Tibial artery (tissue), 4 donors: ENCODE measurements around the gene EVC2.

Experiments used
- DNase-seq, 2 donors: peaks; one replicate each; pipeline ENCODE4 v3.0.0-alpha.2; 2019
- H3K27ac ChIP-seq, 2 donors: fragments of 200-600 bp; sonication (generic) in 1 of 2; 1 replicate in 1 of 2; 2 replicates in 1 of 2; pipeline ENCODE4 v1.5.1; 2018 to 2019; ENCODE audit warnings: mild to moderate bottlenecking in 1 of 2
- H3K27me3 ChIP-seq, 2 donors: fragments of 200-600 bp; sonication (generic) in 1 of 2; one replicate each; pipeline versions ENCODE4 v1.5.1 to v1.6.0; 2016 to 2019
- H3K36me3 ChIP-seq, 3 donors: fragments of 200-600 bp; sonication (generic) in 2 of 3; one replicate each; pipeline ENCODE4 v1.5.1; 2016 to 2019; ENCODE audit warnings: mild to moderate bottlenecking in 2 of 3
- H3K4me1 ChIP-seq, 4 donors: fragments of 200-600 bp; sonication (generic) in 2 of 4; 1 replicate in 3 of 4; 2 replicates in 1 of 4; pipeline ENCODE4 v1.5.1; 2016 to 2019
- H3K4me3 ChIP-seq, 2 donors: fragments of 200-600 bp; sonication (generic) in 1 of 2; 1 replicate in 1 of 2; 2 replicates in 1 of 2; pipeline ENCODE4 v1.5.1; 2018 to 2019; ENCODE audit warnings: mild to moderate bottlenecking in 2 of 2
- H3K9me3 ChIP-seq, 3 donors: fragments of 200-600 bp; sonication (generic) in 1 of 3; one replicate each; pipeline ENCODE4 v1.5.1; 2016 to 2019
- CTCF ChIP-seq, 2 experiments: fragments of 200-600 bp in 1 of 2; fragments of 450-650 bp in 1 of 2; IDR thresholded peaks; one replicate each; pipeline ENCODE4 v1.5.1; 2017 to 2019; ENCODE audit warnings: antibody characterized with exemption in 2 of 2, mild to moderate bottlenecking in 1 of 2, moderate library complexity in 1 of 2
- intact Hi-C: fragments of 100-400 bp; cut with DNase I; formaldehyde crosslinking; loops from one replicate; pipeline ENCODE4 v1.15.0; 2023; ENCODE audit warnings: low total_unique reads

The EVC2 gene

GRCh38 chr4:5638316-5638715, 70.0 kb downstream of the EVC2 start:
- Histone ChIP-seq H3K27ac (no peak overlapping the region), H3K27me3 (no peaks in the 10 kb centered on the region), H3K9me3 (no peaks in the 10 kb centered on the region), H3K36me3 (peaks cover 16 to 64% (median 33%) of the 10 kb centered on the region in 3 donors), H3K4me1 (no peaks in the 10 kb centered on the region), H3K4me3 (no peak overlapping the region)
- no peak for TF ChIP-seq CTCF (IDR thresholded peaks at IDR 0.05)
- no peak for DNase-seq
- intact Hi-C loops, result no loop called here

GRCh38 chr4:5636766-5637670, 71.3 kb downstream of the EVC2 start:
- Histone ChIP-seq H3K36me3 (peaks cover 16 to 71% (median 40%) of the 10 kb centered on the region in 3 donors), H3K4me1 (no peaks in the 10 kb centered on the region), H3K9me3 (no peaks in the 10 kb centered on the region), H3K4me3 (no peak overlapping the region), H3K27ac (no peak overlapping the region), H3K27me3 (no peaks in the 10 kb centered on the region)
- DNase-seq, result no peak
- intact Hi-C loops, result no loop called here
- no peak for TF ChIP-seq CTCF (IDR thresholded peaks at IDR 0.05)

GRCh38 chr4:5635826-5636195, 72.5 kb downstream of the EVC2 start:
- no peaks in the 10 kb centered on the region for H3K9me3 ChIP-seq
- peaks cover 19 to 80% (median 52%) of the 10 kb centered on the region in 3 donors for H3K36me3 ChIP-seq
- intact Hi-C loops, result no loop called here
- no peak for TF ChIP-seq CTCF (IDR thresholded peaks at IDR 0.05)
- no peak overlapping the region for H3K27ac ChIP-seq
- H3K4me1 ChIP-seq, result no peaks in the 10 kb centered on the region
- no peak overlapping the region for H3K4me3 ChIP-seq
- no peak for DNase-seq
- H3K27me3 ChIP-seq, result no peaks in the 10 kb centered on the region

GRCh38 chr4:5632571-5632970, 75.8 kb downstream of the EVC2 start:
- no peak for DNase-seq
- Histone ChIP-seq H3K36me3 (peaks cover 22 to 83% (median 59%) of the 10 kb centered on the region in 3 donors), H3K4me3 (no peak overlapping the region), H3K9me3 (no peaks in the 10 kb centered on the region), H3K27ac (no peak overlapping the region), H3K27me3 (no peaks in the 10 kb centered on the region), H3K4me1 (no peaks in the 10 kb centered on the region)
- intact Hi-C loops, result no loop called here
- no peak for TF ChIP-seq CTCF (IDR thresholded peaks at IDR 0.05)

- Histone ChIP-seq H3K36me3 (peaks cover 27 to 84% (median 64%) of the 10 kb centered on the region in 3 donors), H3K4me1 (no peaks in the 10 kb centered on the region)
Observed at GRCh38 chr4:5632066-5632440, 76.3 kb downstream of the EVC2 start.

More at GRCh38 chr4:5632066-5632440, 76.3 kb downstream of the EVC2 start:
- Histone ChIP-seq H3K27ac (no peak overlapping the region), H3K4me3 (no peak overlapping the region), H3K9me3 (no peaks in the 10 kb centered on the region), H3K27me3 (no peaks in the 10 kb centered on the region)
- intact Hi-C loops, result no loop called here
- TF ChIP-seq CTCF (IDR thresholded peaks at IDR 0.05), result no peak
- no peak for DNase-seq
